T47D (cell line): ENCODE measurements around the gene AGPAT2.

Source experiments
- DNase-seq, 2 experiments: peaks; one replicate each; pipeline versions ENCODE4 v3.0.0 to v3.0.0-alpha.2; 2011 to 2012; ENCODE audit warnings: low read depth in 1 of 2, low spot score in 1 of 2
- JUND ChIP-seq: IDR thresholded peaks from 2 replicates; pipeline ENCODE4 v1.6.1; 2012; ENCODE audit warnings: low read depth
- in situ Hi-C: cut with HindIII; loops from 2 replicates; pipeline ENCODE4 v1.10.0; 2016; ENCODE audit warnings: low sequenced_read_pairs, low pct_unique_long_range_greater_than_20kb

The AGPAT2 gene

GRCh38 chr9:136703276-136703860 lies 16.1 kb upstream of the AGPAT2 start:
- no peak for DNase-seq
- in situ Hi-C loops: no loop called here
- no peak for TF ChIP-seq JUND

GRCh38 chr9:136701668-136702053 lies 14.4 kb upstream of the AGPAT2 start:
- no peak for TF ChIP-seq JUND
- in situ Hi-C loops: no loop called here

GRCh38 chr9:136700959-136701667 lies 13.9 kb upstream of the AGPAT2 start:
- in situ Hi-C loops: no loop called here
- no peak for TF ChIP-seq JUND
- DNase-seq: no peak

More at GRCh38 chr9:136701668-136702053, 14.4 kb upstream of the AGPAT2 start:
- DNase-seq: no peak

GRCh38 chr9:136700304-136700703 lies 13.0 kb upstream of the AGPAT2 start:
- in situ Hi-C loops: no loop called here

GRCh38 chr9:136698635-136699246 lies 11.5 kb upstream of the AGPAT2 start:
- TF ChIP-seq JUND: no peak
- in situ Hi-C loops: no loop called here
- DNase-seq: no peak

More at GRCh38 chr9:136700304-136700703, 13.0 kb upstream of the AGPAT2 start:
- no peak for TF ChIP-seq JUND
- no peak for DNase-seq

- in situ Hi-C loops: no loop called here
- DNase-seq: no peak
- no peak for TF ChIP-seq JUND
Measured at GRCh38 chr9:136697821-136698526, 10.7 kb upstream of the AGPAT2 start.

GRCh38 chr9:136697146-136697820 lies 10.0 kb upstream of the AGPAT2 start:
- in situ Hi-C loops: no loop called here
- no peak for TF ChIP-seq JUND
- DNase-seq: no peak

GRCh38 chr9:136696502-136696901 lies 9.2 kb upstream of the AGPAT2 start:
- no peak for TF ChIP-seq JUND
- in situ Hi-C loops: no loop called here
- no peak for DNase-seq

GRCh38 chr9:136695955-136696354 lies 8.7 kb upstream of the AGPAT2 start:
- in situ Hi-C loops: no loop called here
- no peak for TF ChIP-seq JUND
- peak in 1 of 2 experiments; percentile 41 for DNase-seq

- in situ Hi-C loops: no loop called here
- no peak for TF ChIP-seq JUND
- DNase-seq: peak; percentile 93 to 97
Measured at GRCh38 chr9:136695435-136695895, 8.2 kb upstream of the AGPAT2 start.

GRCh38 chr9:136694872-136695247 lies 7.6 kb upstream of the AGPAT2 start:
- DNase-seq: no peak
- in situ Hi-C loops: no loop called here
- no peak for TF ChIP-seq JUND

GRCh38 chr9:136694163-136694871 lies 7.1 kb upstream of the AGPAT2 start:
- in situ Hi-C loops: no loop called here
- peak; percentile 71 to 92 for DNase-seq
- no peak for TF ChIP-seq JUND
